HCT116 (cell line): Measurements from ENCODE around the gene OTOG. TPM values are rescaled to one million over a fixed set of nuclear protein-coding genes. Genes with fewer than 3 reads are reported as not detected.

Experiments used
- ATAC-seq: fragments of 200-7000 bp; cut with Tn5 transposase; 2 replicates; pipeline ENCODE4 v1.9.1; 2020; ENCODE audit warnings: mild to moderate bottlenecking, moderate library complexity
- BruUV-seq: library from RNA; stranded (reverse); fragments of 400-500 nt; replicated peaks from 2 replicates; lab custom pipeline; 2021; lab: Mats Ljungman, UMichigan
- CTCF ChIA-PET: fragments of 300-600 bp; sonication (Branson Sonifier 250); formaldehyde crosslinking; loops from one replicate; lab custom pipeline; 2021; ENCODE audit warnings: antibody characterized with exemption; lab: Charles Lee
- POLR2A ChIA-PET: fragments of 300-600, 350-600 bp; sonication (Branson Sonifier 250); formaldehyde crosslinking; loops from one replicate; lab custom pipeline; 2021; ENCODE audit warnings: antibody characterized with exemption; lab: Charles Lee
- RAD21 ChIA-PET, 2 experiments: fragments of 300-600 bp; sonication (Branson Sonifier 250); formaldehyde crosslinking; loops; one replicate each; lab custom pipeline; 2023; ENCODE audit warnings: low total read pairs in 2 of 2; ENCODE audit not compliant: uncharacterized antibody in 2 of 2, unreplicated experiment in 2 of 2, low non-redundant PET in 1 of 2; lab: Charles Lee
- DNase-seq: peaks from one replicate; pipeline ENCODE4 v3.0.0-alpha.2; 2010; ENCODE audit warnings: low read depth, low spot score
- H2AFZ ChIP-seq: fragments of 200-600 bp; shearing (Covaris generic), sonication (generic); 2 replicates; pipeline ENCODE4 v1.6.1; 2017; ENCODE audit warnings: low read depth, mixed run types, mixed read lengths, antibody characterized with exemption, low read length; ENCODE audit not compliant: poor library complexity, severe bottlenecking
- H3K27ac ChIP-seq: 2 replicates; pipeline ENCODE4 v1.5.1; 2012; ENCODE audit warnings: low read depth, low read length
- H3K27me3 ChIP-seq: fragments of 200-600 bp; sonication (generic); 2 replicates; pipeline ENCODE4 v1.6.1; 2016; ENCODE audit warnings: mixed run types, low read length, mixed read lengths; ENCODE audit not compliant: insufficient read depth
- H3K36me3 ChIP-seq, 2 experiments: fragments of 200-500 bp in 1 of 2; fragments of 200-600 bp in 1 of 2; sonication (Bioruptor generic) in 1 of 2; sonication (generic) in 1 of 2; 2 replicates each; pipeline versions ENCODE4 v1.5.1 to v1.6.1; 2014 to 2016; ENCODE audit warnings: low read length in 2 of 2, inconsistent platforms in 1 of 2, mixed read lengths in 1 of 2, mixed run types in 1 of 2; ENCODE audit not compliant: insufficient read depth in 2 of 2, control insufficient read depth in 1 of 2
- H3K4me1 ChIP-seq, 2 experiments: fragments of 200-600 bp in 1 of 2; sonication (generic) in 1 of 2; 2 replicates each; pipeline versions ENCODE4 v1.5.1 to v1.6.1; 2012 to 2017; ENCODE audit warnings: low read length in 2 of 2, inconsistent platforms in 1 of 2, mild to moderate bottlenecking in 1 of 2, mixed read lengths in 1 of 2, mixed run types in 1 of 2, moderate library complexity in 1 of 2; ENCODE audit not compliant: insufficient read depth in 2 of 2, control insufficient read depth in 1 of 2
- H3K4me2 ChIP-seq: fragments of 200-600 bp; sonication (generic); 2 replicates; pipeline ENCODE4 v1.6.1; 2017; ENCODE audit warnings: mixed run types, low read length, mixed read lengths
- H3K4me3 ChIP-seq, 2 experiments: fragments of 200-600 bp in 1 of 2; sonication (generic) in 1 of 2; replicated peaks in 1 of 2; 2 replicates each; pipeline ENCODE4 v1.5.1; 2011 to 2016; ENCODE audit warnings: low read length in 2 of 2, control low read depth in 1 of 2, low read depth in 1 of 2, mild to moderate bottlenecking in 1 of 2, mixed read lengths in 1 of 2, mixed run types in 1 of 2
- H3K79me2 ChIP-seq: fragments of 200-600 bp; sonication (generic); 2 replicates; pipeline ENCODE4 v1.6.1; 2017; ENCODE audit warnings: mild to moderate bottlenecking, mixed run types, low read length, moderate library complexity, mixed read lengths; ENCODE audit not compliant: insufficient read depth
- H3K9ac ChIP-seq: fragments of 200-600 bp; sonication (generic); 2 replicates; pipeline ENCODE4 v1.6.1; 2016; ENCODE audit warnings: low read length, mixed read lengths
- H3K9me2 ChIP-seq: fragments of 200-600 bp; sonication (generic), shearing (Covaris generic); 2 replicates; pipeline ENCODE4 v1.6.1; 2017; ENCODE audit warnings: mixed run types, mild to moderate bottlenecking, moderate library complexity; ENCODE audit not compliant: insufficient read depth
- H3K9me3 ChIP-seq, 2 experiments: fragments of 200-500 bp in 1 of 2; fragments of 200-600 bp in 1 of 2; sonication (Bioruptor generic) in 1 of 2; sonication (generic) in 1 of 2; 2 replicates each; pipeline ENCODE4 v1.6.1; 2014 to 2017; ENCODE audit warnings: low read length in 2 of 2, mixed read lengths in 2 of 2, inconsistent platforms in 1 of 2, low read depth in 1 of 2, mild to moderate bottlenecking in 1 of 2, mixed run types in 1 of 2, moderate library complexity in 1 of 2; ENCODE audit not compliant: control insufficient read depth in 1 of 2, insufficient read depth in 1 of 2
- H4K20me1 ChIP-seq: fragments of 200-600 bp; sonication (generic), shearing (Covaris generic); 2 replicates; pipeline ENCODE4 v1.6.1; 2017; ENCODE audit warnings: mixed run types, mild to moderate bottlenecking, moderate library complexity; ENCODE audit not compliant: insufficient read depth
- CBX3 ChIP-seq: IDR thresholded peaks from 2 replicates; pipeline ENCODE4 v1.6.1; 2012; ENCODE audit warnings: low read depth
- EGR1 ChIP-seq: IDR thresholded peaks from 2 replicates; pipeline ENCODE4 v1.6.1; 2012; ENCODE audit warnings: low read depth
- ELF1 ChIP-seq: IDR thresholded peaks from 2 replicates; pipeline ENCODE4 v1.6.1; 2012; ENCODE audit warnings: low read depth, borderline replicate concordance
- RAD21 ChIP-seq: IDR thresholded peaks from 2 replicates; pipeline ENCODE4 v1.6.1; 2012; ENCODE audit warnings: low read depth, mild to moderate bottlenecking
- SP1 ChIP-seq: IDR thresholded peaks from 2 replicates; pipeline ENCODE4 v1.6.1; 2012; ENCODE audit warnings: low read depth
- YY1 ChIP-seq: IDR thresholded peaks from 2 replicates; pipeline ENCODE4 v1.6.1; 2011; ENCODE audit warnings: low read length, low read depth, moderate library complexity, mild to moderate bottlenecking; ENCODE audit not compliant: insufficient replicate concordance; ENCODE audit errors: extremely low read depth
- ZFX ChIP-seq: fragments of 450-650 bp; IDR thresholded peaks from 2 replicates; pipeline ENCODE4 v1.6.1; 2017
- ZNF274 ChIP-seq: fragments of 200-500 bp; sonication (Bioruptor generic); IDR thresholded peaks from 2 replicates; pipeline ENCODE4 v1.6.1; 2014; ENCODE audit warnings: mild to moderate bottlenecking, low read depth, low read length, inconsistent platforms
- intact Hi-C: fragments of 100-400 bp; cut with micrococcal nuclease; formaldehyde crosslinking; loops from 2 replicates; pipeline ENCODE4 v1.10.0; 2022
- total RNA-seq: library from RNA; stranded (reverse); gene quantifications from one replicate; pipeline ENCODE4 v1.2.1, GENCODE V29; 2021; ENCODE audit not compliant: unreplicated experiment
- TF ChIP-seq, protein P1 (sequence below), 3 experiments: fragments of 200-600 bp in 1 of 3; sonication (generic) in 1 of 3; IDR thresholded peaks in 2 of 3; conservative IDR thresholded peaks in 1 of 3; 2 replicates each; pipeline ENCODE4 v1.5.1; 2012 to 2017; ENCODE audit warnings: low read depth in 2 of 3, low read length in 2 of 3, antibody characterized with exemption in 1 of 3, borderline replicate concordance in 1 of 3, control low read depth in 1 of 3, mild to moderate bottlenecking in 1 of 3, mixed read lengths in 1 of 3, mixed run types in 1 of 3, moderate library complexity in 1 of 3; ENCODE audit not compliant: insufficient read depth in 1 of 3
- TF ChIP-seq, protein P2 (sequence below): IDR thresholded peaks from 2 replicates; pipeline ENCODE4 v1.6.1; 2012; ENCODE audit warnings: low read depth

OTOG gene
- total RNA-seq, 1 experiment from 2014 or later = 0.07 TPM

DNA sequence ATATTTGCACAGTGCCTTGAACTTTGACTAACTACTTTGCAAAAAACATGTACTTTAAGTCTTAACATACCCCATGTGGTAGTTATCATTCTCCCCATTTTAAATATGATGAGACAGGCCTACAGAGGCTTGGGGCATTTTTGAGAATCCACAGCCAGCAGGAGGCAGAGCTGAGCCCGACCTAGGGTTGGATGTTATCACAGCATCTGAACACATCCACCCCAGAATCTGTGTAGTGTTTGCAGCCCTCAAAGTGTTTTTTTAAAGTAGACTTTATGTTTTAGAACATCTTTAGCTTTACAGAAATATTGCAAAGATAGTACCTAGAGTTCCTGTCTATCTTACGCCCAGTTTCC is 17.6 kb downstream of the OTOG start:
- intact Hi-C loops = no loop called here
- Histone ChIP-seq H3K4me2 (no peak overlapping the region), H3K9me3 (no peaks in the 10 kb centered on the region), H3K4me1 (peaks cover 0 to 5% of the 10 kb centered on the region in 2 experiments; a peak in 2 of 4 replicates), H2AFZ (no peak overlapping the region), H3K9ac (no peak overlapping the region), H3K27me3 (no peaks in the 10 kb centered on the region), H4K20me1 (no peaks in the 10 kb centered on the region), H3K4me3 (no peak overlapping the region), H3K9me2 (no peaks in the 10 kb centered on the region), H3K79me2 (no peaks in the 10 kb centered on the region), H3K27ac (no peak overlapping the region), H3K36me3 (no peaks in the 10 kb centered on the region)
- ChIA-PET CTCF (interaction anchor here (0.9 to 2.4 kb wide), 2 partner anchors 11 to 17 kb away, joined by 3 to 6 read pairs; no protein-coding TSS in a partner anchor), RAD21 (no interaction called here), POLR2A (no interaction called here)
- BruUV-seq = no TSS peak
- ATAC-seq (peak; percentile 55; the same call in 1 of the 2 replicates), DNase-seq (no peak)
- TF ChIP-seq SP1 (no peak), CBX3 (peak; percentile 19; the same call in 1 of the 2 replicates), RAD21 (0 out of 2 replicates have a peak, but pooled peaks have one; percentile 7)
- TF ChIP-seq, protein P1, sequence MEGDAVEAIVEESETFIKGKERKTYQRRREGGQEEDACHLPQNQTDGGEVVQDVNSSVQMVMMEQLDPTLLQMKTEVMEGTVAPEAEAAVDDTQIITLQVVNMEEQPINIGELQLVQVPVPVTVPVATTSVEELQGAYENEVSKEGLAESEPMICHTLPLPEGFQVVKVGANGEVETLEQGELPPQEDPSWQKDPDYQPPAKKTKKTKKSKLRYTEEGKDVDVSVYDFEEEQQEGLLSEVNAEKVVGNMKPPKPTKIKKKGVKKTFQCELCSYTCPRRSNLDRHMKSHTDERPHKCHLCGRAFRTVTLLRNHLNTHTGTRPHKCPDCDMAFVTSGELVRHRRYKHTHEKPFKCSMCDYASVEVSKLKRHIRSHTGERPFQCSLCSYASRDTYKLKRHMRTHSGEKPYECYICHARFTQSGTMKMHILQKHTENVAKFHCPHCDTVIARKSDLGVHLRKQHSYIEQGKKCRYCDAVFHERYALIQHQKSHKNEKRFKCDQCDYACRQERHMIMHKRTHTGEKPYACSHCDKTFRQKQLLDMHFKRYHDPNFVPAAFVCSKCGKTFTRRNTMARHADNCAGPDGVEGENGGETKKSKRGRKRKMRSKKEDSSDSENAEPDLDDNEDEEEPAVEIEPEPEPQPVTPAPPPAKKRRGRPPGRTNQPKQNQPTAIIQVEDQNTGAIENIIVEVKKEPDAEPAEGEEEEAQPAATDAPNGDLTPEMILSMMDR (IDR thresholded peaks at IDR 0.05 in 2 of 3, conservative IDR thresholded peaks at IDR 0.05 in 1 of 3; ENCODE audit: borderline replicate concordance in 1 of 3, insufficient read depth in 1 of 3, low read depth in 2 of 3, low read length in 2 of 3) = peak in 2 of 3 experiments; percentile 41 to 61; a peak in 4 of 6 replicates

DNA sequence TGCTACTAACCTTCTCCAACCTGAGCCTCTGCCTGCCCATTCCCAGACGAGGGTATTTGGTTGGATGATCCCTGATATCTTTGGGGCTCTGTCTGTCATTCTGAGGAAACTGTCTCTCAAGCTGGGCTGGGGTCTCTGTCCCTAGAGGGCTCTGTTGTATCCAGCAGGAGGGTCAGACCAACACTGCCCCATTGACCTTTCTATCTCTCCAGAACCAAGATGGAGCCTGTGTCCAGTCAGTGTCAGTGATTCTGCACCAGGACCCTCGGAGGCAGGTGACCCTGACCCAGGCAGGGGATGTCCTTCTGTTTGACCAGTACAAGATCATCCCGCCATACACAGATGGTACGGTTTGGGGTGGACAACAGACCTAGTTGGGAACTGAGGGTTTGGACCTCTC is 21.9 kb downstream of the OTOG start:
- H3K9ac ChIP-seq = no peak overlapping the region
- no peak for DNase-seq
- H3K9me2 ChIP-seq = no peaks in the 10 kb centered on the region
- no peaks in the 10 kb centered on the region for H3K79me2 ChIP-seq
- H3K4me3 ChIP-seq = no peak overlapping the region
- ChIA-PET POLR2A (no interaction called here), RAD21 (no interaction called here), CTCF (no interaction called here)
- no peak overlapping the region for H3K27ac ChIP-seq
- no peak overlapping the region for H3K4me2 ChIP-seq
- no peak overlapping the region for H2AFZ ChIP-seq
- no TSS peak for BruUV-seq
- no peaks in the 10 kb centered on the region; the same call in 1 of the 2 replicates for H3K27me3 ChIP-seq
- no peaks in the 10 kb centered on the region for H3K9me3 ChIP-seq
- intact Hi-C loops = no loop called here
- TF ChIP-seq ZNF274 (no peak), RAD21 (no peak), ELF1 (no peak), YY1 (no peak), EGR1 (no peak), ZFX (no peak)
- TF ChIP-seq, protein P1 (IDR thresholded peaks at IDR 0.05 in 2 of 3, conservative IDR thresholded peaks at IDR 0.05 in 1 of 3; ENCODE audit: borderline replicate concordance in 1 of 3, insufficient read depth in 1 of 3, low read depth in 2 of 3, low read length in 2 of 3) = no peak
- TF ChIP-seq, protein P2, sequence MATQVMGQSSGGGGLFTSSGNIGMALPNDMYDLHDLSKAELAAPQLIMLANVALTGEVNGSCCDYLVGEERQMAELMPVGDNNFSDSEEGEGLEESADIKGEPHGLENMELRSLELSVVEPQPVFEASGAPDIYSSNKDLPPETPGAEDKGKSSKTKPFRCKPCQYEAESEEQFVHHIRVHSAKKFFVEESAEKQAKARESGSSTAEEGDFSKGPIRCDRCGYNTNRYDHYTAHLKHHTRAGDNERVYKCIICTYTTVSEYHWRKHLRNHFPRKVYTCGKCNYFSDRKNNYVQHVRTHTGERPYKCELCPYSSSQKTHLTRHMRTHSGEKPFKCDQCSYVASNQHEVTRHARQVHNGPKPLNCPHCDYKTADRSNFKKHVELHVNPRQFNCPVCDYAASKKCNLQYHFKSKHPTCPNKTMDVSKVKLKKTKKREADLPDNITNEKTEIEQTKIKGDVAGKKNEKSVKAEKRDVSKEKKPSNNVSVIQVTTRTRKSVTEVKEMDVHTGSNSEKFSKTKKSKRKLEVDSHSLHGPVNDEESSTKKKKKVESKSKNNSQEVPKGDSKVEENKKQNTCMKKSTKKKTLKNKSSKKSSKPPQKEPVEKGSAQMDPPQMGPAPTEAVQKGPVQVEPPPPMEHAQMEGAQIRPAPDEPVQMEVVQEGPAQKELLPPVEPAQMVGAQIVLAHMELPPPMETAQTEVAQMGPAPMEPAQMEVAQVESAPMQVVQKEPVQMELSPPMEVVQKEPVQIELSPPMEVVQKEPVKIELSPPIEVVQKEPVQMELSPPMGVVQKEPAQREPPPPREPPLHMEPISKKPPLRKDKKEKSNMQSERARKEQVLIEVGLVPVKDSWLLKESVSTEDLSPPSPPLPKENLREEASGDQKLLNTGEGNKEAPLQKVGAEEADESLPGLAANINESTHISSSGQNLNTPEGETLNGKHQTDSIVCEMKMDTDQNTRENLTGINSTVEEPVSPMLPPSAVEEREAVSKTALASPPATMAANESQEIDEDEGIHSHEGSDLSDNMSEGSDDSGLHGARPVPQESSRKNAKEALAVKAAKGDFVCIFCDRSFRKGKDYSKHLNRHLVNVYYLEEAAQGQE = no peak
- H3K36me3 ChIP-seq = no peaks in the 10 kb centered on the region
- ATAC-seq = no peak
- H4K20me1 ChIP-seq = no peaks in the 10 kb centered on the region
- no peaks in the 10 kb centered on the region for H3K4me1 ChIP-seq
